ENCODE measurements around the gene PPP2R5C.
"Not testable (repeated sequence)": the region's sequence is repeated elsewhere in the genome, so short reads cannot be mapped to it uniquely, and the experiment has no call there.

PPP2R5C gene

DNA sequence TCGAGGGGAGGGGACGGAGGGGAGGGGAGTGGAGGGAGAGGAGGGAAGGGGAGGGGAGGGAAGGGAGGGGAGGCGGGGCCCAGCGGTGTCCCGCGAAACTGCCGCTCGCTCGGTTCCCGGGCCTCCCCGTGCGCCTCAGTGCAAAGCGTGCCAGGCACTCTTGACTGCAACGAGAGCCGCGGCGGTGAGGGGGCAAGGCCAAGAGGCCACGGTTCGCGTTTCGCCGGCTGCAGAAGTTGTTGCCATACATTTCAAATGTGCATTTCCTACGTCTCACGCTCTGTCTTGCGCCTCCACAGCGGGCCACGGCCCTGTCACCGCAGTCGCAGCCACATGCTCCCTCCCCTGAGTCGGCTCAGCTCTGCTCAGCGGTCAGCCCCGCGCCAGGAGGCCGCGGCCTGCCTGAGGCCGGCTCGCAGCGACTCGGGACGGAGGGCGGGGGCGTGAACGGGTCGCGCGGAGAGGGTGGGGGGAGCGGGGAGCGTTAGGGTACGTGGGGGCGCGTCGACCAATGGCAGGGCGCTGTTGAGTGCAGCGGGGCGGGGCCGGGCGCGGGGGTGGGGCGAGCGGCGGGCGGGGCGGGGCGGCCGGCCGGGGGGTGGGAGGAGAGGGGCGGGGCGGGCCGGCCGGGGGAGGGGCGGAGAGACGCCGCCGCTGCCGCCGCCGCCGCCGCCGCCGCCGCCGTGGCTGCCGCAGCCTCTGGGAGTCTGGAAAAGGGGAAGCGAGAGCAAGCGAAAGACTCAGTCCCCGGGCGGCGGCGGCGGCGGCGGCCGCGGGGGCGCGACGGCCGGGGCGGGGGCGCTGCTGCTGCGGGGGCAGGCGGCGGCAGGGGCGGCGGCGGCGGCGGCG, at the start of gene PPP2R5C:
TSS of gene PPP2R5C (plus strand) at position 678 of the 849 bp plus-strand sequence. CDS start 185 bp downstream, outside the sequence.
- peak; percentile 79 for DNase-seq (ENCODE audit: low read depth)

DNA sequence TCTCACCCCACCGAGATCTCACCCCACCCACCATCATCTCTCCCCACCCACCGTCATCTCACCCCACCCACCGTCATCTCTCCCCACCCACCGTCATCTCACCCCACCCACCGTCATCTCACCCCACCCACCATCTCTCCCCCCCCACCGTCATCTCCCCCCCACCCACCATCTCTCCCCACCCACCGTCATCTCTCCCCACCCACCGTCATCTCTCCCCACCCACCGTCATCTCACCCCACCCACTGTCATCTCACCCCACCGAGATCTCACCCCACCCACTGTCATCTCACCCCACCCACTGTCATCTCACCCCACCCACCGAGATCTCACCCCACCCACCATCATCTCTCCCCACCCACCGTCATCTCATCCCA, 49.7 kb upstream of the PPP2R5C start:
- DNase-seq (ENCODE audit: low read depth): not testable (repeated sequence)

DNA sequence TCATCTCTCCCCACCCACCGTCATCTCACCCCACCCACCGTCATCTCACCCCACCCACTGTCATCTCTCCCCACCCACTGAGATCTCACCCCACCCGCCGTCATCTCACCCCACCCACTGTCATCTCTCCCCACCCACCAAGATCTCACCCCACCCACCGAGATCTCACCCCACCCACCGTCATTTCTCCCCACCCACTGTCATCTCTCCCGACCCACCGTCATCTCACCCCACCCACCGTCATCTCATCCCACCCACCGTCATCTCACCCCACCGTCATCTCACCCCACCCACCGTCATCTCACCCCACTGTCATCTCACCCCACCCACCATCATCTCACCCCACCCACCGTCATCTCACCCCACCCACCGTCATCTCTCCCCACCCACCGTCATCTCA, 49.2 kb upstream of the PPP2R5C start:
- not testable (repeated sequence) for DNase-seq (ENCODE audit: low read depth)

DNA sequence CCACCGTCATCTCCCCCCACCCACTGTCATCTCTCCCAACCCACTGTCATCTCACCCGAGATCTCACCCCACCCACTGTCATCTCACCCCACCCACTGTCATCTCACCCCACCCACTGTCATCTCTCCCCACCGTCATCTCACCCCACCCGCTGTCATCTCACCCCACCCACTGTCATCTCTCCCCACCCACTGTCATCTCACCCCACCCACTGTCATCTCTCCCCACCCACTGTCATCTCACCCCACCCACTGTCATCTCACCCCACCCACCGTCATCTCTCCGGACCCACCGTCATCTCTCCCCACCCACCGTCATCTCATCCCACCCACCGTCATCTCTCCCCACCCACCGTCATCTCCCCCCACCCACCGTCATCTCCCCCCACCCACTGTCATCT, 48.4 kb upstream of the PPP2R5C start:
- not testable (repeated sequence) for DNase-seq (ENCODE audit: low read depth)

DNA sequence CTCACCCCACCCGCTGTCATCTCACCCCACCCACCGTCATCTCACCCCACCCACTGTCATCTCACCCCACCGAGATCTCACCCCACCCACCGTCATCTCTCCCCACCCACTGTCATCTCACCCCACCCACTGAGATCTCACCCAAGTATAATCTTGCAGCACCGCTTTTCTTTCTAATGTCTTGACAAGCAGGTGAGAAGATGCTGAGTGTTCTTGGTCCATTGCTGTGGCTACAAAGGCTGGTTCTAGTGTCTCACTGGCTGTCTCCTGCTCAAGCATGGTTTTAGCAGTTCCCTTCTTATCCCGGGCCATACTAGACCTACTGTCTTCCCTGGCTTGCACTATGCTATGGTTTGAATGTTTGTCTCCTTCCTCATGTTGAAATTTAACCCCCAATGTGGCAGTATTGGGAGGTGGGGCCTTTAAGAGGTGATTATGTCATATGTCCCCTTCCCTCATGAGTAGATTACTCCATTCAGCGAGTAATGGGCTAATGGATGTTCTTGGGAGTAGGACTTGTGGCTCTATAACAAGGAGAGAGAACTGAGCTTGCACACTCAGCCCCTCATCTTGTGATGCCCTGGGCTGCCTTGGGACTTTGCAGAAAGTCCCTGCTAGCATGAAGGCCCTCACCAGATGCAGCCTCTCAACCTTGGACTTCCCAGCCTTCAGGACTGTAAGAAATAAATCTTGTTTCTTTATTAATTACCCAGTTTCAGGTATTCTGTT, 47.7 kb upstream of the PPP2R5C start:
- DNase-seq (ENCODE audit: low read depth): no peak

DNA sequence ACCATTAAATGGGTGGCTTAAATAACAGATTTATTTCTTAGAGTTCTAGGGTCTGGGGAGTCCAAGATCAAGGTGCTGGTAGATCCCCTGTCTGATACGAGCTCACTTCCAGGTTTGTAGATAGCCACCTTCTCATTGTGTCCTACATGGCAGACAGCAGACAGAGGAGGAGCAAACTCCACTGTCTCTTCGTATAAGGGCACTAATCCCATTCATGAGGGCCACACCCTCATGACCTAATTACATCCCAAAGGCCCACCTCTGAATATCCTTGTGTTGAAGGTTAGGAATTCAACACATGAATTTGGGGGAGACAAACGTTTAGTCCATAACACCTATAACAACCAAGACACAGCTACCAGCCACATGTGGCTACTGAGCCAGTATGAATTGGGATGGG, 47.1 kb upstream of the PPP2R5C start:
- DNase-seq (ENCODE audit: low read depth): no peak

DNA sequence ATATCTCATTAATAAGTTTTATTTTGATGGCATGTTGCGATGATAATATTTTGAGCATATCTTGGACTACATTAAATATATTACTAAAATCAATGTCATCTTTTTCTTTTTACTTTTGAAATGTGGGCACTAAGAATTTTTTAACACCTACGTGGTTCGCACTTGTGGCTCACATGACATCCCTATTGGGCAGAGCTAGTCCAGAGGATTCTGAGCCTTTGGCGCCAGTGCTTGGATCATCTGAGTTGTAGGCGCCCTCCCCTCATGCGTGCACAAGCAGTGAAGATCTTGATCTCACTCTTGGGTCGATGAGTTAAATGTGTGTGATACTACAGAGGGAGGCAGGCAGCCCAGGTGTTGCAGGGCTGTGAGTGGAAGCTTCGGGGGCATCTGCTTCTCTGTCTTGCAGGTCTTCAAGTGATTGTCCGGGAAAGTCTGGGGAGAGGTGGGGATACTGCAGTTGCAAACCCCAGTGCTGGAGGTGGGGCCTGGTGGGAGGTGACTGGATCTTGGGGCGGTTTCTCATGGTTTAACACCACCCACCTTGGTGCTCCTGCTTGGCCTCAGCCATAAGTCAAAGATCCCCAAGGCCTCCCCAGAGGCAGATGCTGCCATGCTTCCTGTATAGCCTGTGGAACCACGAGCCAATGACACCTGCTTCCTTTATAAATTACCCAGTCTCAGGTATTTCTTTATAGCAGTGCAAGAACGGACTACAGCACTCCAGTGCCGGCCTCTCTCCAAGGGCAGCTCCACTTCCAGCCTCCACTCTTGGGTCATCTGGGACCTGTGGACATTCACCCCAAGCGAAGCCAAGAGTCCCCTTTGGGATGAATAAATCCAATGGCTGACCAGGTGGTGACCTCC, 46.1 kb upstream of the PPP2R5C start:
- DNase-seq (ENCODE audit: low read depth): no peak

DNA sequence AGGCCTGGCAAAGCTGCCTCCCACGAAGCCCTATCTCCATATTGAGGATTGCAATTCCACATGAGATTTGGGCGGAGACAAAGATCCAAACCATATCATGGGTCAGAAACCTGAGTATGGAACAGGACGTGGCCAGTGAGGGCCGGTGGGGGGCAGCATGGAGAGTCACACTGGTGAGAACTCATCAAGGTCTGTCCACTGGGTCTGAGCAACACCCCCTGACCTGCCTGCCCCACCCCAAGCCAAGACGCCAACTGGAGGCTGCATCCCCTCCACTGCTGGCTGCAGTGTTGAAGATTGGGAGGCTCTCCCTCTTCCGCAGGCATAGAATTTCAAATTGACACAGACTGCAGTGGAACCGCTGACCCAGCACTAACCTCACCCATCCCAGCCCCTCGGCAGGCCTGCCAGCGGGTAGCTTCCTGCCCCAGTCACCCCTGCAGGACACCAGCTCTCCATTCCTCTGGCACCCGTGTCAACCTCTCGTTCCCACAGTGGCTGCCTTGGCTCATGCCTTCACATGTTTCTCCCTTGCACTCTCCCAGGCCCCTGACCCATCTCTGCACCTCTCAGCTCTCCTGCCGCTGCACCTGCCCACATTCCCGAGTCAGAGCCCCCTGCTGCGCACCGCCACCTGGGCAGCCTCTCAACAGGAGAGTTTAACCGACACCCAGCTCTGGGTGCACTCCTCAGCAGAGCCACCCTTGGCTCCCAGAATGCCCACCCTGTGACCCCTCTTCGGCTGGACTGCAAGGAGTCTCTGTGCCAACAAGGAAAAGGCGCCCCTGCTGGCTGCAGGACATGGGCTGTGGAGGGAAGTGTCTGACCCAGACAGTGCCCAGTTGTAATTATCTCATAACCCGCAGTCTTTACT, 45.2 kb upstream of the PPP2R5C start:
- DNase-seq (ENCODE audit: low read depth): no peak

DNA sequence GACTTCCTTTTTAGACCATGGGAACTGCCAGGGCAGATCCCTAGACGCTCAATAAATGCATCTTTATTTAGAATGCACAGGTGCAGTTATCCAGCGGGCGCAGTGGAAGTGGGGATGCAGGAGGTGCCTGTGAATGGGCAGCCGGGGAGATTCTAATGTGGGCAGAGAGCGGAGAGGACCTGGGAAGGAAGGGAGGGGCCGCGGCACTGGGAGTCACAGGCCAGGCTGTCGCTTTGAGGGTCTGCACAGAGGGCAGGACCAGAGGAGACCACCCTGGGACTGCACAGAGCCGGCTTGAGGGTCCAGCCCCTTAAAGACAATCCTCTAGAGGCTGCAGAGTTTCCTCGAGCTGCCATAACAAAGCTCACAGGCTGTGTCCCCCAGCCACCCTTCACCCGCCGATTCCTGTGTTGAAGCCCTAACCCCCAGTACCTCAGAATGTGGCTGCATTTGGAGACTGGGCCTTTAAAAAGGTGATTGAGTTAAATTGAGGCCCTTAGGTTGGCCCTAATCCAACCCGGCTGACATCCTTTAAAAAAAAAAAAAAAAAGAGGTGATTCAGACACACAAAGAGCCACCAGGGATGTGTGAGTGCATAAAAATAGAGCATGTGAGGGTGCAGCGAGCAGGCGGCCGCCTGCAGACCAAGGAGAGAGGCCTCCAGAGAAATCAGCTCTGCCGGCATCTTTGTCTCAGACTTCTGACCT, 44.4 kb upstream of the PPP2R5C start:
- no peak for DNase-seq (ENCODE audit: low read depth)

DNA sequence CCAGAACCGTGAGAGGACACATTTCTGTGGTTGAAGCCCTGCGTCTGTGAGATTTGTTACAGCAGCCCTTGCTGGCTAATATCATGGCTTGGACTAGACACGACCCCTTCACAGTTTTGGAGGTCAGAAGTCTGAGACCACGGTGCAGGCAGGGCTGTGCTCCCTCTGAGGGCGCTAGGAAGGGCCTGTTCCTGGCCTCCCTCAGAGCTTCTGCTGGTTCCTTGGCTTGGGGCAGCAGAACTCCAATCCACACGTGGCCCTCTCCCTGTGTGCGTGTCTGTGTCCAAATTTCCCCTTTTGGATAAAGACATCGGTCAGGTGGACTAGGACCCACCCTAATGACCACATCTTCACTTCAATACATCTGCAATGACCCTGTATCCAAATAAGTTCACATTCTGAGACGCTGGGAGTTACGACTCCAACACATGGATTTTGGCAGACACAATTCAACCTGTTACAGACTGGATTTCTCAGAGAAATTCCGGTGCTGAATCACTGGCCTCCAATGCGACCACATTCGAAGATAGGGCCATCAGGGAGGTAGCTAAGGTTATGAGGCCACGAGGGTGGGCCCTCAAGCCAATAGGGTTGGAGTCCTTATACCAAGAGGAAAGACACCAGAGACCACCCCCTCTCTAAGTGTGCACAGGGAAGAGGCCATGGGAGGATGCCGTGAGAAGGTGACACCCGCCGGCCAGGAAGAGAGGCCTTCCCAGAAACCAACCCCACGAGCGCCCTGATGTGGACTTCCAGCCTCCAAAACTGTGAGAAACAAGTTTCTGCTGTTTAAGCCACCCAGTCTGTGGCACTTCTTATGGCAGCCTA, 43.6 kb upstream of the PPP2R5C start:
- no peak for DNase-seq (ENCODE audit: low read depth)

DNA sequence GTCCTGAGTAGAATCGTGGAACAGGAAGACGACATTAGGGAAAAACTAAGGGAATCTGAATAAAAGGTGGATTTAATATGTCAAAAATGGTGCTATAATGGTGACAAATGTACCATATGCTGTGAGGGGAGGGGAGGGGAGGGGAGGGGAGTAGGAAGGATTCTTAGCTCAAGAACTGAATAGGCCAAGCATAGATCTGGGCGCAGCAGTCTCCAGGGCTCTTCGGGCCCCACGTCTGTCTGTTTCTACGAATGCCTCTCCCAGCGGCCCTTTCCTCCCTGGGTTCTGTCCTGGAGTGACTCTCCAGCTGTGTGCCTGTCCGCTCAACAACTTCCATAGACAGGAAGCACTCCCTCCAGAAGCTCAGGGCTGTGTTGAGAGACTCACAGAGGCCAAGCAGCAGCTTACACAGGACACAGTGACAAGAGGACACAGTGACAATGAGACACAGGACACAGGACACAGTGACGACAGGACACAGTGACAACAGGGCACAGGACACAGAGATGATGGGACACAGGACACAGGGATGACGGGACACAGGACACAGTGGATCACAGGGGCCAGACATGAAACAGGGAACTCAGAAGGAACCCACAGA, 42.4 kb upstream of the PPP2R5C start:
- no peak for DNase-seq (ENCODE audit: low read depth)

DNA sequence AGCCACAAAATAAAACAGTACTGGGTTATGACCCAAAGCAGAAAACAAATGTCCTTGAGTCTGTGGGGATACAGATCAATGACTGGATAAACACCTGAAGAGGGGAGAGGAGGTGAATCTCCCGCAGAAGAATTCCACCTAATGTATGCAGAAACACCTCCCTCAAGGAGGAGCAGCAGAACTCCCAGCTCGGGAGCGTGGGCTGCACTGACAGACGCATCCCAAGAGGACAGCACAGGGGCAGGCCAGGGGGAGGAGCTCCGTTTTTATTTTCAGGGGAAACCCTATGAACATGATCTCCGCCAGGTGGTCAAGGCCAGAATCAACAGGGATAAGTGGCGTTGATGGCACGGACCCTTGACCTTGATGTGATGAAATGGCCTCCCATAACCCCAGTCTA, 41.8 kb upstream of the PPP2R5C start:
- no peak for DNase-seq (ENCODE audit: low read depth)

DNA sequence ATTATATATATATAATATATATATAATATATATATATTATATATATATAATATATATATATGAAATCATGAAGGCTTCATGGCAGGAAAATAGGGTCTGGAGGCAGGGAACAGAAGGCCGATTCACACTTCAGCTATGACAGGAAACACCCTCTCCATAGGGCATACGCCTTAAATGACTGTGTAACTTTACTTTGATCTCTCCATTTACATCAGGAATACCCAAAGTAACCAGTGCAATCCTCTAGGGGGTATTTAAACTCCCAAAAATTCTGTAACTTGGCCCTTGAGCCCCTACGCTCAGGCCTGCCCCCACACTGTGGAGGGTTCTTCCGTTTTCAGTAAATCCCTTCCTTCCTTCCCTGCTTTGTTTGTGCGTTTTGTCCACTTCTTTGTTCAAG, 40.4 kb upstream of the PPP2R5C start:
- DNase-seq (ENCODE audit: low read depth): no peak

DNA sequence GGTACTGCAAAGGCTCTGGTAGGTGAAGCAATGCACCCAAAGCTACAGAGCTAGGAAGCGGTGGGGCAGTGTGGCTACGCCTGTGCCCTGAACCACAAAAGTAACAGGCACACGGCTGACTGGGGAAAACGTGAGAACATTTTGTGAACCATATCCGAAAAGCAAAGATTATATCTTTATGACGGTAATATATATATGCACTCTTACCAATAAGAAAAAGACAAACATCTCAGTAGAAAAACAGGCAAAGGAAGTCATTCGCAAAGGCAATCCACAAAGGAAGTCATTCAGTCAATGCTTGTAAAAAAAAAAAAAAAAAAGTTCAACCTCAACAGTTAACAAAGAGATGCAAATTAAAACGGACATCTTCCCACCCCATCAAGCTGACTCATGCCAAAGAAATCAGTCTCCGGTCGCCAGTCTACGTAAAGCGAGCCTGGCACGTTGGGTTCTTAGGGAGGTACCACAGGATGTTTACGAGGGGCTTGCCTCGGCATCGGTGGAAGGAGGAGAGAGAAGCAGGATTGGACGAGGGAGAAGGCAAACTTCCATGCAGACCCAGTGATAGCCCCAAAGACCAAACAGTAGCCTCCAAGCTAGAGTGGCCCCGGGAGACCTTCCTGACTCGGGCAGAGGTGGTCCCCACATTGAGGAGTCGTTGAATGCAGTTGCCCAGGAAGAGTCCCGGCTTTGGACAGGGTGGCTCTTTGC, 39.4 kb upstream of the PPP2R5C start:
- peak; percentile 55 for DNase-seq (ENCODE audit: low read depth)

DNA sequence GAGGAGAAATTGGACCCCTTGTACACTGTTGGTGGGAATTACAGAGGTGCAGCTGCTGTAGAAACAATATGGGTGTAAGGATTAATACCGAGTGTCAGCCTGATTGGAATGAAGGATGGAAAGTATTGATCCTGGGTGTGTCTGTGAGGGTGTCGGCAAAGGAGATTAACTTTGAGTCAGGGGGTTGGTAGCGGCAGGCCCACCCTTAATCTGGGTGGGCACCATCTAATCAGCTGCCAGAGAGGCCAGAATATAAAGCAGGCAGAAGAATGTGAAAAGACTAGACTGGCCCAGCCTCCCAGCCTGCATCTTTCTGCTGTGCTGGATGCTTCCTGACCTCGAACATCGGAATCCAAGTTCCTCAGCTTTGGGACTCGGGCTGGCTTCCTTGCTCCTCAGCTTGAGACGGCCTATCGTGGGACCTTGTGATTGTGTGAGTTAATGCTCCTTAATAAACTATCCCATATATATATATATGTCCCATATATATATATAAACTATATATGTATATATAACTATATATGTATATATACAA, 38.4 kb upstream of the PPP2R5C start:
- no peak for DNase-seq (ENCODE audit: low read depth)

DNA sequence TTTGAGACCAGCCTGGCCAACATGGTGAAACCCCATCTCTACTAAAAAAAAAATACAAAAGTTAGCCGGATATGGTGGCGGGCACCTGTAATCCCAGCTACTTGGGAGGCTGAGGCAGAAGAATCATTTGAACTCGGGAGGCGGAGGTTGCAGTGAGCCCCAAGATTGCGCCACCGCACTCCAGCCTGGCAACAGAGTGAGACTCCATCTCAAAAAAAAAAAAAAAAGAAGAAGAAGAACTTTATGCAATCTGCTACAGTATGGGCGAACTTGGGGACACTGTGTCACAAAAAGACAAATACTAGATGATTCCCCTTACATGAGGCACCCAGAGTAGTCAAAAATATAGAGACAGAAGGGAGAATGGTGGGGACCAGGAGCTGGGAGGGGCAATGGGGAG, 35.9 kb upstream of the PPP2R5C start:
- DNase-seq (ENCODE audit: low read depth): not testable (repeated sequence)

DNA sequence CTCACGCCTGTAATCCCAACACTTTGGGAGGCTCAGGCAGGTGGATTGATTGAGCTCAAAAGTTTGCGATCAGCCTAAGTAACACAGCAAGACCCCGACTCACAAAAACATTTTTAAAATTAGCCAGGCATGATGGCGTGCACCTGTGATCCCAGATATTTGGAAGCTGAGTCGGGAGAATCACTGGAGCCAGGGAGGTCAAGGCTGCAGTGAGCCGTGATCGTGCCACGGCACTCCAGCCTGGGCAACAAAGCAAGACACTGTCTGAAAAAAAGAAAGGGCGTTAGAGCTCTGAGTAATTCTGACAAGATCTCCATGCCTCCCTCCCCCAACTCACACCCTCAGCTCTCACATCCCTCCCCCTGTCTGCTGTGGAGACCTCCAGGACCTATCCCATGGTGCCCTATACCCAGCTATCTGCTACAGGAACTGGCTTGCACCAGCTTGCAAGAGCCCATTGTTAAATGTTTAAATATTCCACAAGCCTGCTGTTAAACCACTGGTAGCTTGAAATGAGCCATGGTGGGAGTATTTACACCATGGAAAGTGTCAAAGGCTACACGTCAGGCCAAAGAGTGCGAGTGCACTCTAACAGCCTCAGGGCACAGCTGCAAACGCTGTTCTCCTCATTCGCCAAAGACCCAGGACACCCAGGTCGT, 35.1 kb upstream of the PPP2R5C start:
- DNase-seq (ENCODE audit: low read depth): no peak

DNA sequence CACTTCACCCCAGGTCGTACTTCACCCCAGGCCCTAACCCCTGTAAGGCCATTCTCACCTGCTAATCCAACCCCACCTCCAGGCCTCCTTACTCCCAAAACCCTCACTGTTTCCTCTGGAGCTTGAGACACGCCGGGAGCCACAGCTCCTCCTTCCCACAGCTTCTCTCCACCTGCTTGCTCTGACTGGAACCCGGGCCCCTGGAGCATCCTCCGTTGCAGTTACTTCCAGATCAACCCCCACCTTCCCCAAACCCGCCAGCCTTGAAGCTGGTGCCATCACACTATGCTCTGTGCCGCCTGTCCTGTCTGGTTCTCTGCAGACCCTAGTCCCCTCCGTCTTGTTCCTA, 34.6 kb upstream of the PPP2R5C start:
- DNase-seq (ENCODE audit: low read depth): no peak
